ENCODE measurements around the gene TSHZ2. TPM values are rescaled to one million over a fixed set of nuclear protein-coding genes. Genes with fewer than 3 reads are reported as not detected.
A peak's percentile ranks its signal among the peaks of the same experiment; 100 is the strongest.

Gene TSHZ2
- total and polyA plus RNA-seq, 2 of the 4 experiments (the other 2 are of a cell fraction) = under 0.01 to 0.02 TPM

GRCh38 chr20:53494753-53495152 lies 522.6 kb downstream of the TSHZ2 start:
- Histone ChIP-seq H3K4me1 (ENCODE audit: control insufficient read depth, insufficient read depth, low read length) (no peaks in the 10 kb centered on the region), H3K9me3 (ENCODE audit: control insufficient read depth, insufficient read depth, low read length) (no peaks in the 10 kb centered on the region), H2BK120ac (ENCODE audit: low read depth, low read length) (no peak overlapping the region), H3K27me3 (ENCODE audit: control insufficient read depth, insufficient read depth, low read length) (no peaks in the 10 kb centered on the region), H3K4ac (ENCODE audit: low read depth, low read length) (no peak overlapping the region), H2AK5ac (ENCODE audit: low read depth, low read length) (no peak overlapping the region), H3K9ac (ENCODE audit: low read depth, low read length) (no peak overlapping the region), H3K14ac (replicated peaks; ENCODE audit: low read depth, low read length) (no peak overlapping the region), H3K36me3 (ENCODE audit: control insufficient read depth, insufficient read depth, low read length) (no peaks in the 10 kb centered on the region), H3K56ac (ENCODE audit: extremely low read depth, insufficient read depth, low read length) (no peak overlapping the region), H3K18ac (ENCODE audit: low read depth, low read length) (no peak overlapping the region), H3K4me3 (ENCODE audit: insufficient read depth, low read depth, low read length) (no peak overlapping the region), H3K27ac (ENCODE audit: insufficient read depth, low read length) (no peak overlapping the region), H4K5ac (ENCODE audit: low read depth, low read length) (no peak overlapping the region), H4K8ac (ENCODE audit: low read depth in 2 of 2, low read length in 2 of 2) (no peak overlapping the region), H3K9me1 (ENCODE audit: insufficient read depth, low read length) (no peaks in the 10 kb centered on the region), H2BK15ac (ENCODE audit: low read depth, low read length) (no peak overlapping the region), H3K79me1 (ENCODE audit: low read depth in 1 of 2, low read length in 2 of 2) (no peaks in the 10 kb centered on the region), H2BK20ac (ENCODE audit: low read depth, low read length) (no peak overlapping the region), H3K23ac (ENCODE audit: low read depth, low read length) (no peak overlapping the region), H3K4me2 (ENCODE audit: low read depth, low read length) (no peak overlapping the region), H4K20me1 (ENCODE audit: insufficient read depth, low read length) (no peaks in the 10 kb centered on the region), H4K91ac (ENCODE audit: insufficient read depth, low read depth, low read length) (no peak overlapping the region), H2BK5ac (ENCODE audit: low read depth, low read length, poor library complexity, severe bottlenecking) (no peak overlapping the region), H2AFZ (replicated peaks; ENCODE audit: low read length, poor library complexity) (no peak overlapping the region), H2AK9ac (replicated peaks; ENCODE audit: low read depth, low read length, poor library complexity) (no peak overlapping the region)
- in situ Hi-C loops (cut with MboI; ENCODE audit: low sequenced_read_pairs) = no loop called here
- TF ChIP-seq MXI1 (IDR thresholded peaks at IDR 0.05; ENCODE audit: borderline replicate concordance, low read depth, low read length) = no peak
- TF ChIP-seq RFX5 (IDR thresholded peaks at IDR 0.05; ENCODE audit: low read depth, low read length) = no peak
- peak; percentile 59 for TF ChIP-seq MAFK (IDR thresholded peaks at IDR 0.05; ENCODE audit: low read depth, low read length)
- no peak for TF ChIP-seq FOS (IDR thresholded peaks at IDR 0.05; ENCODE audit: low read depth, low read length)
- no peak for TF ChIP-seq BHLHE40 (IDR thresholded peaks at IDR 0.05; ENCODE audit: low read depth, low read length)
- TF ChIP-seq CHD1 (IDR thresholded peaks at IDR 0.05; ENCODE audit: low read depth, low read length) = no peak
- no peak for TF ChIP-seq RAD21 (IDR thresholded peaks at IDR 0.05; ENCODE audit: low read length)
- no peak for TF ChIP-seq CTCF (conservative IDR thresholded peaks at IDR 0.05; ENCODE audit: low read depth, low read length)
- no peak for TF ChIP-seq MAZ (IDR thresholded peaks at IDR 0.05; ENCODE audit: borderline replicate concordance, low read depth, low read length)
- dilution Hi-C loops (cut with HindIII; ENCODE audit: low sequenced_read_pairs, unreplicated experiment) = no loop called here
- intact Hi-C loops (cut with micrococcal nuclease) = no loop called here
- no peak for ATAC-seq (ENCODE audit: low read depth)
- WGBS, 2 experiments (ENCODE audit: extremely low coverage in 2 of 2, insufficient read length in 1 of 2) = no CpG with 5 or more reads among the region's 5 CpGs
- ChIA-PET CTCF (no interaction called here), POLR2A (ENCODE audit: unreplicated experiment) (no interaction called here)
- BruUV-seq (replicated peaks) = no TSS peak
- DNase-seq = no peak

Data from IMR-90 (cell line).